K562 (cell line): ENCODE results near the gene LMCD1.

Experiments used
- ATF2 ChIP-seq: sonication (generic); formaldehyde crosslinking; IDR thresholded peaks from 2 replicates; pipeline ENCODE4 v1.8.1; 2022; ENCODE audit warnings: missing genetic modification reagents
- CHD2 ChIP-seq: IDR thresholded peaks from 2 replicates; pipeline ENCODE4 v1.6.1; 2011; ENCODE audit warnings: low read depth, low read length
- HDAC6 ChIP-seq: IDR thresholded peaks from 2 replicates; pipeline ENCODE4 v1.6.1; 2012; ENCODE audit warnings: low read depth, mild to moderate bottlenecking, control low read depth, inconsistent platforms, low read length, moderate library complexity
- MAX ChIP-seq: sonication (generic); formaldehyde crosslinking; IDR thresholded peaks from 2 replicates; pipeline ENCODE4 v1.9.0; 2022; ENCODE audit warnings: mild to moderate bottlenecking, missing genetic modification reagents
- SMARCC2 ChIP-seq: fragments of 450-650 bp; IDR thresholded peaks from 2 replicates; pipeline ENCODE4 v1.6.1; 2017; ENCODE audit warnings: antibody characterized with exemption, moderate library complexity, mild to moderate bottlenecking, low read depth
- SMC3 ChIP-seq: conservative IDR thresholded peaks from 2 replicates; pipeline ENCODE4 v1.6.1; 2011; ENCODE audit warnings: low read depth, low read length, improper control_type of control experiment; ENCODE audit not compliant: insufficient read depth
- TGIF2 ChIP-seq: sonication (generic); formaldehyde crosslinking; IDR thresholded peaks from 2 replicates; pipeline ENCODE4 v1.8.1; 2022; ENCODE audit warnings: mild to moderate bottlenecking, missing genetic modification reagents, moderate library complexity
- ZBTB34 ChIP-seq: fragments of 250-450 bp; sonication (Bioruptor Pico); IDR thresholded peaks from 2 replicates; pipeline ENCODE4 v1.8.0; 2021; ENCODE audit warnings: mild to moderate bottlenecking, moderate library complexity
- ZNF324 ChIP-seq: fragments of 250-450 bp; sonication (Bioruptor Pico); IDR thresholded peaks from 2 replicates; pipeline ENCODE4 v1.4.0; 2020; ENCODE audit warnings: mild to moderate bottlenecking
- TF ChIP-seq, protein P1 (sequence below): sonication (generic); formaldehyde crosslinking; IDR thresholded peaks from 2 replicates; pipeline ENCODE4 v1.8.1; 2023; ENCODE audit warnings: mild to moderate bottlenecking, missing genetic modification reagents
- TF ChIP-seq, protein P2 (sequence below): sonication (generic); formaldehyde crosslinking; IDR thresholded peaks from 2 replicates; pipeline ENCODE4 v1.9.0; 2022; ENCODE audit warnings: mild to moderate bottlenecking, missing genetic modification reagents

- TF ChIP-seq TGIF2 (CRISPR knock-in tag), result no peak
- no peak for TF ChIP-seq ZNF324
- TF ChIP-seq, protein P1, sequence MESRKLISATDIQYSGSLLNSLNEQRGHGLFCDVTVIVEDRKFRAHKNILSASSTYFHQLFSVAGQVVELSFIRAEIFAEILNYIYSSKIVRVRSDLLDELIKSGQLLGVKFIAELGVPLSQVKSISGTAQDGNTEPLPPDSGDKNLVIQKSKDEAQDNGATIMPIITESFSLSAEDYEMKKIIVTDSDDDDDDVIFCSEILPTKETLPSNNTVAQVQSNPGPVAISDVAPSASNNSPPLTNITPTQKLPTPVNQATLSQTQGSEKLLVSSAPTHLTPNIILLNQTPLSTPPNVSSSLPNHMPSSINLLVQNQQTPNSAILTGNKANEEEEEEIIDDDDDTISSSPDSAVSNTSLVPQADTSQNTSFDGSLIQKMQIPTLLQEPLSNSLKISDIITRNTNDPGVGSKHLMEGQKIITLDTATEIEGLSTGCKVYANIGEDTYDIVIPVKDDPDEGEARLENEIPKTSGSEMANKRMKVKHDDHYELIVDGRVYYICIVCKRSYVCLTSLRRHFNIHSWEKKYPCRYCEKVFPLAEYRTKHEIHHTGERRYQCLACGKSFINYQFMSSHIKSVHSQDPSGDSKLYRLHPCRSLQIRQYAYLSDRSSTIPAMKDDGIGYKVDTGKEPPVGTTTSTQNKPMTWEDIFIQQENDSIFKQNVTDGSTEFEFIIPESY, result no peak
- no peak for TF ChIP-seq ZBTB34 (CRISPR knock-in tag)
- no peak for TF ChIP-seq SMARCC2
- no peak for TF ChIP-seq HDAC6
- no peak for TF ChIP-seq MAX (CRISPR knock-in tag)
- TF ChIP-seq SMC3, result no peak
- TF ChIP-seq ATF2 (CRISPR knock-in tag), result no peak
- no peak for TF ChIP-seq CHD2
- TF ChIP-seq, protein P2, sequence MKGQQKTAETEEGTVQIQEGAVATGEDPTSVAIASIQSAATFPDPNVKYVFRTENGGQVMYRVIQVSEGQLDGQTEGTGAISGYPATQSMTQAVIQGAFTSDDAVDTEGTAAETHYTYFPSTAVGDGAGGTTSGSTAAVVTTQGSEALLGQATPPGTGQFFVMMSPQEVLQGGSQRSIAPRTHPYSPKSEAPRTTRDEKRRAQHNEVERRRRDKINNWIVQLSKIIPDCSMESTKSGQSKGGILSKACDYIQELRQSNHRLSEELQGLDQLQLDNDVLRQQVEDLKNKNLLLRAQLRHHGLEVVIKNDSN (CRISPR knock-in tag), result no peak
Measured at GRCh38 chr3:8578282-8578681, 76.7 kb downstream of the LMCD1 start.
